HTERT RPE-1 (cell line): ENCODE data around the gene PSME3IP1.

ENCODE experiments used
- in situ Hi-C: fragments of 300-500 bp; cut with MboI; formaldehyde crosslinking; loops from 4 replicates; pipeline ENCODE4 v1.14.3; 2020; ENCODE audit warnings: low sequenced_read_pairs

The PSME3IP1 gene

DNA sequence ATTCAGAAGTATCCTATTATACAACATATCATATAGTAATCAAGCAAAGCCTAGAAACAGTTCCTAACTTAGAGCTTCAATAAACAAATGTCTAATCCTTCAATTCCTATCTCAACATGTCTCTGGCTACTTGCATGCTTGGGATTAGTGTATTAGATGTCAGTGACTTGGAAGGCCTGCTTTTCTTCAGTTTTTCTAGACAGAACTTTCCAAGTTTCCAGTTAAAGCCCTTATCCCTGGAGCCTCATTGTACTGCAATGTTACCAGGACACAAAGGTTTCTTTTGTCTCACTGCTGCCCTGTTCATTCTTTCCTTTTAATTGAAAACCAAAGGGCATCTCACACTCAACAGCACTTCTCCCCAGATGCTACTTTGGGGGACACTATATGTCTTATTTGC, 16.5 kb downstream of the PSME3IP1 start:
- in situ Hi-C loops, result no loop called here

DNA sequence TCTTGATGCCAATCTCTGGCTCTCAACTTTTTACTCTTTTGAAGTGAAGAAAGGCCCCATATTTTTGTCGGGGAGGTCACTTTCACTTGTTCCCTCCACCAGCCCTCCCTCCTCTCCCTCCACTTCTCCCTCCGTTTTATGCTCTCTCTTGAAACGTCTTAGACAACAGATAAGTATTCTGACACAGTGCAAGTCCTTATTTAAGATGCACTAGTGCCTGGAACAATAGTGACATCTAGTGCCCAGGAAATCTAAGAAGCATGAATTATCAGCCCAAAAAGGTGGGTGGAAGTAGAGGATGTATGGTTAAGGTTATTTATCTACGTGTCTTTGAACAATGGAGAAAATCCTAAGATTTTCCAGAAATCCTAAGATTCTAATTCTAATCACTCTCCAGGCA, 17.9 kb downstream of the PSME3IP1 start:
- in situ Hi-C loops, result no loop called here

GRCh38 chr16:57167538-57167937, 18.3 kb downstream of the PSME3IP1 start:
- in situ Hi-C loops, result no loop called here

DNA sequence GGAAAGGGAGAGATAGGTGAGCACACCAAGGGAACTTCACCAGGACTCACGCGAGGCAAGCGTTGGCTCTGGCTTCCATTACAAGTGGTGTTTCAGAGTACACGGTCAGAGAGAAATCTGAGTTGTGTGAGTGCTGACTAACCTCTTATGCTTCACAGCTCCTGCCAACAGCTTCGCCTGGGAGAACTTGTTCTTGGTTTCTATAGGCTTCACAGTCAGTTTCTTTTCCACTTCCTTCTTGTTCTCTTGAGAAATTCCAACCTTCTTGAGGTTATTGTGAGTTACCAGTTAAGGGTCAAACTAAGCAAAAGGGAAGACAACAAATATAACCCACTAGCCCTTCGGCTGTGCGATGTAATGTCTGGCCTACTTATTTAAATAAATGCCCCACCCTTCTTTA, 18.9 kb downstream of the PSME3IP1 start:
- in situ Hi-C loops, result no loop called here

- in situ Hi-C loops, result no loop called here
These were observed 19.4 kb downstream of the PSME3IP1 start for GRCh38 chr16:57166451-57166850.

DNA sequence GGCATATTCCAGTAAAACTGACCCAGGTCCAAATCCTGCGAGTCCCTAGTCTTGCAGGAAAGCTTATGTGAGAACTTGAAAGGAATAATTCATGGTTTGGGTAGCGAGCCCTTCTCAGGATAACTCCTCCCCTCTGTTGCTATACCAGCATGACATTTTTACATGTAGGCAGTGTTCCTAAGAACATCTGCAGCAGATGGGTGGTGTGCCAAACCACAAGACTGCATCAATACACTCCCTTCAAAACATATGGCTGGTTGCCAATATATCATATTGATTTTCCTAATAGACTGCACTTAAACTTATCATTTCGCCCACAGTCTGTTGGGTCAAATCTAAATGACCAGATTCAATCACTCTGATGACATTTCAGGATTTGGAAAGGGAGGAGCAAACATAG, 19.9 kb downstream of the PSME3IP1 start:
- in situ Hi-C loops, result no loop called here

GRCh38 chr16:57165483-57165882, 20.4 kb downstream of the PSME3IP1 start:
- in situ Hi-C loops, result no loop called here

GRCh38 chr16:57163842-57164241, 22.0 kb downstream of the PSME3IP1 start:
- in situ Hi-C loops, result no loop called here

- in situ Hi-C loops, result no loop called here
These were observed 26.4 kb downstream of the PSME3IP1 start for GRCh38 chr16:57159447-57159846.

DNA sequence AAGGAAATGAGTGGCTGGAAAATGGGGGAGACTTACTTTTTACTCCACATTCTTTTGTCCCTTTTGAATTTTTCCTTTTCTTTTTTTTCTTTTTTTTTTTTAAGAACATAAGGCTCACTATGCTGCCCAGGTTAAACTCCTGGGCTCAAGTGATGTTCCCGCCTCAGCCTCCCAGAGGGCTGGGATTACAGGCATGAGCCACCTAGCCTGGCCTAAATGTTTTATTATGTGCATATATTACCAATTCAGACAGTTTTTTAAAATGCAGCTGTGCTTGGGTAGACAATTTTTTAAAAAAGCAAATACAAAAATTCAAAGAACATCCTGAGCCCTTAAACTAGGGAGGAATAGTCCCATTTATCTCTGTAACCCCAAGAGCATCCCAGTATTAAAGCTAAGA, 28.3 kb downstream of the PSME3IP1 start:
- in situ Hi-C loops, result no loop called here

- in situ Hi-C loops, result no loop called here
These were observed 29.5 kb downstream of the PSME3IP1 start for GRCh38 chr16:57156351-57156703.

DNA sequence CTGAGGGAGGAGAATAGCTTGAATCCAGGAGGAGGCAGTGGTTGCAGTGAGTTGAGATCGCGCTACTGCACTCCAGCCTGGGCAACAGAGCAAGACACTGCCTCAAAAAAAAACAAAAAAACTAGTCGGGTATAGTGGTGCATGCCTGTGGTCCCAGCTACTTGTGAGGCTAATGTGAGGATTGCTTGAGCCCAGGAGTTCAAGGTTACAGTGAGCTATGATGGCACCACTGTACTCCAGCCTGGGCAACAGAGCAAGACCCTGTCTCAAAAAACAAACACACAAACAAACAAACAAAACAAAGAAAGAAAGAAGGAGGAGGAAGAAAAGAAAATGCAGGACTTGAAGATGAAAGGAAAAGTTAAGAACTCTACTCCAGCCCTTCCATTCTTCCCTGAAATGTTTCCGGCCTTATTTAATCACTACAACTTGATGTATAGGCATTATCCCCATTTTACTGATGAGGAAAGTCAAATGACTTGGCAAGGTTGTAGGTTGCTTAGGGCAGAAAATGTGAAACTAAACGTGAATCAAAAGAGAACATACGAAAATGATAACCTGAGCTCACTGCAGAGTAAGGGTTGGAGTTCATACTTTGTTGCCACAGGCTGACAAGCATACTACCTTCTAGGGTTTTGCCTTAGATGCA, 30.0 kb downstream of the PSME3IP1 start:
- in situ Hi-C loops, result no loop called here

DNA sequence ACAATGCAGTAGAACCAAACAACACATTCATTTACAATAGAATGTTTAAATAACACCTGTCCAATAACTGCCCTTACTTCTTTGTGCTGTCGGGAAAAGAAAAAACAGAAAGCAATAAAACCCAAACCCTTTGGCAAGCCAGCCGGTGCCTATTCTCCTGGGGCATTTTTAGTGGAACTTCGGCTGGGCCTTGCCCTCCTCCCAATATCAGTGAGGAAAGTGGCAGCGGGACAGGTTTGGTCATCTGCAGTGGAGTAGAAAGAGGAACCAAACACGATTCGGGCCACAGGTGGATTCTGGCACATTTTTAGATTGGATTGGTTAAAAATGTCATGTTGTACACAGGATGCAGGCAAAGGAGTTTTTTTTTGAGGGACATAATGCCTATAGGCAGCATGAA, 32.0 kb downstream of the PSME3IP1 start:
- in situ Hi-C loops, result no loop called here

DNA sequence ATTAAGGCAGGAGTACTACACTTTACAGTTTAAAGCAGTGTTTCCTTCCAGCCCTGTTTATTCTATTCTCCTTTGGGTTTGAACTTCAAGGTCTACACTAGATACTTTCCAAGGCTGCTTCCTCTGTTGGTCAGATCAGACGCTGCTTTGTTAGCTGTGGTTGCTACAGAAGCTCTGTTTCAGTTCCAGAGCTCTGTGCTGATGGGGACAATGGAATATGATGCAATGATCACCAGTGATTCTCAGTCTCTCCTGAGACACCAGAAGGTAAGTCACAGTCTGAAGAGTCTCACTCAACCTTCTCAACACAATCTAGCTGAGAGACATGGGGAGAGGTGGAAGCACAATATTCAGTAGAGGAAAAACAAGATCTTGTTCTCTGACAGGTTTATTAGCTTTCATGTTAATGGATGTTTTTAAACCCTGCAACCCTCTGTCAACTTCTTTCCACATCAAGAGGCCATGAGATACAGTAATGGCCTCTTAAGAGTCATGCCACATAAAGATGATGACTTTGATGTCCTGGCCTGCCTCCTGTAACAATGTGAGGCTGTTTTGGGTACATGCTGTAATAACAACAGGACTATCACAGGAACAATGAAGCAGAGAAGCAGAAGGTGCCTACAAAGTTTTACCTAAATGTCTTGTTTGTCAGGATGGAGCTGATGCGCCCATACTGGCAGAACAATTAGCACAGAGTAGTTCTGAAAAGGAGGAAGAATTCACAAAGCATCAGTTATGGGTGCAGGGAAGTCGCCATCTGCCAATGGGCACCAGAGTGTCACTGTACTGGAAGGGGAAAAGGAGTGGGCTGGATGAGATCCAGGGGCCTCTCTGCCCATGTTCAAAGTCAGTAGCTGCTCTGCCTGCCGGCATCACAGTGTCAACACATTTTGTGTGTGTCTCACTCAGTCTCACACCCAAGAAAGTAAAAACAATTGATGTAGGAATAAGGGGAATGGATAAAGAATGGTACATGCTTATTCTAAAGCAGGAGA, 33.4 kb downstream of the PSME3IP1 start:
- in situ Hi-C loops, result no loop called here

GRCh38 chr16:57151369-57151768, 34.5 kb downstream of the PSME3IP1 start:
- in situ Hi-C loops, result no loop called here

DNA sequence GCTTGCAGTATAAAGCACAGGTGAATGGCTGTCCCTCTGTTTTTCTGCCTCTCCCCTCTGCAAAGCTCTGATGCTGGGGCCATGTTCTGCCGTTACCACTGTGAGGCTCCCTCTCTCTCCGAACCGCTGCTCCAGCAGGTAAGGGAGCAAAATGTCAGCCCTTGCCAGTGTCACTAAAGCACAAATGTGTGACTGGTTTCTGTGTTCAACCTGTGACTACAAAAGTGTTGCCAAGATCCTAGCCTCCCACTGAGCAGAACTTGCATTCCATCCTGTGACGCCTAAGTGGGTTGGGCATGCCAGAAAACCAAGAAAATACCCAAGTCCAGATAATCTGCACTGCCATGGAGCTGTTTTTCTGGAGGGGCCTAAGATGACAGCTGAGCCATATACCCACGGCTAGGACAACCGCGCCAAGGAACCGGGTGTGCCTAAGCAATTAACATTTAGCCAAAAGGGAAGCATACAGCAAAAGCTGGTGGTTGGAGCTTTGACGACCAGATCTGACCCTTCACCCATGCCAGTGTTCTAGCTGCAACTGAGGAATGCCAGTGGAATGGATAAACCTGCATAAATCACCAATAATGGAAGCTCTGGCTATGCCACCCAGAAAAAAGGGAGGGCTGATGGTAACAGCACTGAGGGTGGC, 35.0 kb downstream of the PSME3IP1 start:
- in situ Hi-C loops, result no loop called here

GRCh38 chr16:57149391-57149790, 36.4 kb downstream of the PSME3IP1 start:
- in situ Hi-C loops, result no loop called here

- in situ Hi-C loops, result no loop called here
These were observed 37.4 kb downstream of the PSME3IP1 start for GRCh38 chr16:57148481-57148880.

DNA sequence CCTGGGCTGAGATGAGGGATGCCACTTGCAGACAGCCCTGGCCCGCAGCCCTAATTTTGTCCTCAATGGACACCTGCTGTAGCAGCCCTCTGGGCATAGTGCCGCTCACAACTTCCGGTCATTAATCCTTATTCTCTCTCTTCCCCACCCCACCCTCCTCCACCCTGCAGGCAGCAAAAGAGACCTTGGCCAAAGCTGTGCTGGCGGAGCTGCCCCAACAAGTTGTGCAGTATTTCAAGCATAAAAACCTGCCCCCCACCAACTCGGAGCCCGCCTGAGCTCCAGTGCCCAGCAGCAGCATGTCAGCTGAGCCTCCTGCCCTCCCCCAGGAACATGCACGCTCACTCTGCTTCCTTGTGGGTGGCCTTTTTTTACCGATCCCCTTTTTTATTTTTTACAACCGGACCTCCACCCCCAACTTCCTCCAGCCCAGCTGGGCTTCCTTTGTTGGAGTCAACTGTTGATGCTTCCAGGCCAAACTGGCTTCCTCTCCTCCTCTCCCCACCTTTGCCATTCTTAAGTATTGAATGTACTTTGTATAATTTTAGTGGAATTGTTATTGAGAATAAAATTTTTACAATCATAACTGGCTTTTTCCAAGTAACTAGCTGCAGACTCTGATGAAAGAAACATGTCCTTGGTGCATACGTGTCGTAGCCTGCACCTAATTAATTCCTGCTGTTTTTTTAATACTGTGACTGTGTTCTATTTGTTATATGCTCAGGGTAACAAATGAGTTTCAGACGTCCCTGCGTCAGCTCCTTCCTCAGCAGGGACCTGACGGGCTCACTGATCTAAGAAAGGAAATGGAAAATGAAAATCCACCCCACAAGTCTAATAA, 38.2 kb downstream of the PSME3IP1 start:
- in situ Hi-C loops, result no loop called here

DNA sequence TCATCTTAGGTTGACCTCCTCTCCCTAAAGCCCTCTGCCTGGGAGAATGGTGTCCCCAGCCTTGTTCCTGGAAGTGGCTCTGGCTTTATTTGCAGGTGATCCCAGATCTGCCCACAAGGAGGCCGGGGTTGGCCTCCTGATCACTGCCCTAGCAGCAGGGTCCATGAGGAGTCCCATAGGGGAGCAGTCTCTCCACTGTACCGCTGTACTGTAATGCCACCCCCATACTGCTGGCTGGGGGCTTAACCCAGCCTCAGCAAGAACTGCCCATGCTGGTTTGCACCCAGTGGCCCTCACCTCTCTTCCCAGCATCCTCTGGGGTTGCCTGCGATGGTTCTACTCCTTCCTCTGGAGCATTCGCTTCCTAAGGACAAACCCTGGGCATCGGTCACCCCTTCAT, 39.1 kb downstream of the PSME3IP1 start:
- in situ Hi-C loops, result no loop called here
